Testis (tissue), 2 donors: Measurements from ENCODE around the gene NT5C.

Experiments
- POLR2A ChIP-seq: fragments of 450-650 bp; IDR thresholded peaks from one replicate; pipeline ENCODE4 v1.6.1; 2017; ENCODE audit warnings: antibody characterized with exemption, mild to moderate bottlenecking, moderate library complexity
- TF ChIP-seq, protein P1 (sequence below), 3 experiments: fragments of 450-650 bp in 2 of 3; fragments of 200-600 bp in 1 of 3; sonication (generic) in 1 of 3; IDR thresholded peaks; one replicate each; pipeline ENCODE4 v1.5.1; 2016 to 2019; ENCODE audit warnings: antibody characterized with exemption in 3 of 3, mild to moderate bottlenecking in 2 of 3, moderate library complexity in 1 of 3

DNA sequence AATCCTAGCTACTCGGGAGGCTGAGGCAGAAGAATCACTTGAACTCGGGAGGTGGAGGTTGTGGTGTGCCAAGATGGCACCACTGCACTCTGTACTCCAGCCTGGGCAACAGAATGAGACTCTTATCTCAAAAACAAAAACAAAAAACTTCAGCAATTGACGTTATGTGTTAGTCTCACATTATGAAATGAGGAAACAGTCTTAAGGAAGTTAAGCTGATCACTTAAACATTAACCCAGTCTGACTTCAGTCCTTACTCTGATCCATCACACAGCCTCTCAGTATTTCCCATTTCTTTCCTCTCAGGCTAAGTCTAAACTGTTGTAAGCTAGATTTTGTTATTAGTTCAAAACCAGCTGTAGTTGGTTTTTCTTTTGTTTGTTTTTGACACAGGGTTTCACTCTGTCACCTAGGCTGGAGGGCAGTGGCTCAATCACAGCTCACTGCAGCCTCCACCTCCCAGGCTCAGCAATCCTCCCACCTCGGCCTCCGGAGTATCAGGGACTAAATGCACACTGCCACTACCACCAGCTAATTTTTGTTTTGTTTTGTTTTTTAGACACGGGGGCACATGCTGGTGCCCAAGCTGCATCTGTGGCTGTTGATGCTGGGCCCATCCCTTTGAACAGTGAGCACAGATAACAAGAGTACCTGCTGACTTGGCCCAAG, 16.5 kb upstream of the NT5C start:
- TF ChIP-seq POLR2A: no peak
- TF ChIP-seq, protein P1, sequence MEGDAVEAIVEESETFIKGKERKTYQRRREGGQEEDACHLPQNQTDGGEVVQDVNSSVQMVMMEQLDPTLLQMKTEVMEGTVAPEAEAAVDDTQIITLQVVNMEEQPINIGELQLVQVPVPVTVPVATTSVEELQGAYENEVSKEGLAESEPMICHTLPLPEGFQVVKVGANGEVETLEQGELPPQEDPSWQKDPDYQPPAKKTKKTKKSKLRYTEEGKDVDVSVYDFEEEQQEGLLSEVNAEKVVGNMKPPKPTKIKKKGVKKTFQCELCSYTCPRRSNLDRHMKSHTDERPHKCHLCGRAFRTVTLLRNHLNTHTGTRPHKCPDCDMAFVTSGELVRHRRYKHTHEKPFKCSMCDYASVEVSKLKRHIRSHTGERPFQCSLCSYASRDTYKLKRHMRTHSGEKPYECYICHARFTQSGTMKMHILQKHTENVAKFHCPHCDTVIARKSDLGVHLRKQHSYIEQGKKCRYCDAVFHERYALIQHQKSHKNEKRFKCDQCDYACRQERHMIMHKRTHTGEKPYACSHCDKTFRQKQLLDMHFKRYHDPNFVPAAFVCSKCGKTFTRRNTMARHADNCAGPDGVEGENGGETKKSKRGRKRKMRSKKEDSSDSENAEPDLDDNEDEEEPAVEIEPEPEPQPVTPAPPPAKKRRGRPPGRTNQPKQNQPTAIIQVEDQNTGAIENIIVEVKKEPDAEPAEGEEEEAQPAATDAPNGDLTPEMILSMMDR (IDR thresholded peaks at IDR 0.05): no peak
